Liver (tissue), 9 donors: ENCODE data around the gene CMIP. TPM values are rescaled to one million over a fixed set of nuclear protein-coding genes. Genes with fewer than 3 reads are reported as not detected.

Experiments
- DNase-seq: peaks from one replicate; pipeline ENCODE4 v3.0.0-alpha.2; 2017; ENCODE audit warnings: low spot score
- H3K27ac ChIP-seq, 2 donors: one replicate each; pipeline ENCODE4 v1.7.0; 2013; ENCODE audit warnings: inconsistent platforms in 2 of 2, low read length in 2 of 2, control low read depth in 1 of 2, low read depth in 1 of 2, mild to moderate bottlenecking in 1 of 2
- H3K27me3 ChIP-seq, 4 donors: one replicate each; pipeline versions ENCODE4 v1.6.1 to v1.7.0; 2013; ENCODE audit warnings: low read length in 3 of 4, inconsistent platforms in 1 of 4, mild to moderate bottlenecking in 1 of 4, moderate library complexity in 1 of 4; ENCODE audit not compliant: control insufficient read depth in 4 of 4, insufficient read depth in 4 of 4
- H3K36me3 ChIP-seq, 4 donors: one replicate each; pipeline versions ENCODE4 v1.6.1 to v1.7.0; 2013; ENCODE audit warnings: low read length in 3 of 4, mild to moderate bottlenecking in 3 of 4, low read depth in 1 of 4, moderate library complexity in 1 of 4; ENCODE audit not compliant: control insufficient read depth in 4 of 4, insufficient read depth in 3 of 4
- H3K4me1 ChIP-seq, 4 donors: one replicate each; pipeline versions ENCODE4 v1.6.1 to v1.7.0; 2013; ENCODE audit warnings: low read length in 3 of 4, mild to moderate bottlenecking in 3 of 4, moderate library complexity in 1 of 4; ENCODE audit not compliant: control insufficient read depth in 4 of 4, insufficient read depth in 4 of 4
- H3K4me3 ChIP-seq, 3 donors: one replicate each; pipeline versions ENCODE4 v1.6.1 to v1.7.0; 2013; ENCODE audit warnings: low read length in 3 of 3, control low read depth in 1 of 3, low read depth in 1 of 3, mild to moderate bottlenecking in 1 of 3
- H3K9ac ChIP-seq, 2 donors: one replicate each; pipeline ENCODE4 v1.7.0; 2013; ENCODE audit warnings: low read length in 2 of 2, mild to moderate bottlenecking in 2 of 2, moderate library complexity in 2 of 2, control low read depth in 1 of 2, low read depth in 1 of 2
- H3K9me3 ChIP-seq, 4 donors: one replicate each; pipeline versions ENCODE4 v1.6.1 to v1.7.0; 2013; ENCODE audit warnings: low read length in 3 of 4; ENCODE audit not compliant: control insufficient read depth in 4 of 4
- ATF3 ChIP-seq: IDR thresholded peaks from 2 replicates; pipeline ENCODE4 v1.6.1; 2016; ENCODE audit warnings: antibody characterized with exemption
- CTCF ChIP-seq: fragments of 150-350 bp; IDR thresholded peaks from 2 replicates; pipeline ENCODE4 v1.5.1; 2017; ENCODE audit warnings: improper control_type of control experiment, low read depth, low read length; ENCODE audit not compliant: missing input control
- EGR1 ChIP-seq, 2 donors: IDR thresholded peaks; 2 replicates each; pipeline ENCODE4 v1.6.1; 2016 to 2018; ENCODE audit warnings: antibody characterized with exemption in 2 of 2, low read depth in 2 of 2
- FOXA1 ChIP-seq: IDR thresholded peaks from 2 replicates; pipeline ENCODE4 v1.6.1; 2016; ENCODE audit warnings: antibody characterized with exemption
- FOXA2 ChIP-seq: IDR thresholded peaks from 2 replicates; pipeline ENCODE4 v1.6.1; 2016; ENCODE audit warnings: antibody characterized with exemption
- GABPA ChIP-seq, 2 donors: IDR thresholded peaks in 1 of 2; conservative IDR thresholded peaks in 1 of 2; 2 replicates each; pipeline ENCODE4 v1.6.1; 2016; ENCODE audit warnings: antibody characterized with exemption in 2 of 2, mild to moderate bottlenecking in 1 of 2, moderate library complexity in 1 of 2
- HNF4A ChIP-seq, 2 donors: conservative IDR thresholded peaks; 2 replicates each; pipeline ENCODE4 v1.6.1; 2016; ENCODE audit warnings: antibody characterized with exemption in 2 of 2, mild to moderate bottlenecking in 2 of 2
- HNF4G ChIP-seq: IDR thresholded peaks from 2 replicates; pipeline ENCODE4 v1.6.1; 2016; ENCODE audit warnings: antibody characterized with exemption
- JUND ChIP-seq, 2 donors: IDR thresholded peaks; 2 replicates each; pipeline ENCODE4 v1.6.1; 2016; ENCODE audit warnings: antibody characterized with exemption in 2 of 2
- MAX ChIP-seq: IDR thresholded peaks from 2 replicates; pipeline ENCODE4 v1.6.1; 2016; ENCODE audit warnings: antibody characterized with exemption
- REST ChIP-seq: IDR thresholded peaks from 2 replicates; pipeline ENCODE4 v1.6.1; 2016; ENCODE audit warnings: antibody characterized with exemption, mild to moderate bottlenecking
- RXRA ChIP-seq, 2 donors: IDR thresholded peaks; 2 replicates each; pipeline ENCODE4 v1.6.1; 2017 to 2018; ENCODE audit warnings: antibody characterized with exemption in 2 of 2, mild to moderate bottlenecking in 1 of 2
- SP1 ChIP-seq: IDR thresholded peaks from 2 replicates; pipeline ENCODE4 v1.6.1; 2018; ENCODE audit warnings: antibody characterized with exemption, mild to moderate bottlenecking
- YY1 ChIP-seq: IDR thresholded peaks from 2 replicates; pipeline ENCODE4 v1.6.1; 2016; ENCODE audit warnings: antibody characterized with exemption, mild to moderate bottlenecking
- WGBS: extraction: QIAGEN DNeasy Blood & Tissue Kit; methylation state at CpG from one replicate; pipeline ENCODE4 v1.1.7; 2013; 5-methylcytosine and 5-hydroxymethylcytosine counted together
- polyA plus RNA-seq, 2 donors: library from polyadenylated mRNA; stranded (reverse) in 1 of 2; unstranded in 1 of 2; fragments of 200-250 nt in 1 of 2; fragments of >200 nt in 1 of 2; fragmentation: Nextera tagmentation in 1 of 2; extraction: Ambion mirVana in 1 of 2; gene quantifications; one replicate each; pipeline versions ENCODE4 v1.2.1 to v1.2.3, GENCODE V29; 2013 to 2015
- total RNA-seq, 2 donors: library from RNA; depleted of rRNA; stranded (reverse); fragments of >200 nt; gene quantifications; one replicate each; pipeline ENCODE4 v1.2.3, GENCODE V29; 2014
- donor health status: healthy.
- donor health status: healthy.
- donor health status: healthy.
- donor health status: healthy.
- donor health status: healthy.

The CMIP gene
- total and polyA plus RNA-seq, 4 donors: 1.7 to 15.6 (median 10.1) TPM

GRCh38 chr16:81693744-81694303 is 249.2 kb downstream of the CMIP start:
- 95% methylated on average over 9 of the region's 9 CpGs for WGBS
- TF ChIP-seq RXRA (IDR thresholded peaks at IDR 0.05): no peak
- no peak for TF ChIP-seq JUND (IDR thresholded peaks at IDR 0.05)
- no peak for TF ChIP-seq ATF3
- TF ChIP-seq EGR1 (IDR thresholded peaks at IDR 0.05; ENCODE audit: low read depth in 2 of 2): no peak
- TF ChIP-seq MAX: no peak
- TF ChIP-seq SP1: no peak
- TF ChIP-seq YY1: no peak
- TF ChIP-seq HNF4G: no peak
- no peak for TF ChIP-seq CTCF
- no peak for TF ChIP-seq REST
- no peak for TF ChIP-seq FOXA2
- no peak for TF ChIP-seq FOXA1
- no peak for TF ChIP-seq HNF4A (conservative IDR thresholded peaks at IDR 0.05)
- Histone ChIP-seq H3K4me3 (no peak overlapping the region), H3K9ac (no peak overlapping the region), H3K27ac (no peak overlapping the region), H3K27me3 (no peaks in the 10 kb centered on the region), H3K9me3 (no peaks in the 10 kb centered on the region), H3K4me1 (no peaks in the 10 kb centered on the region), H3K36me3 (peaks cover 15 to 63% (median 24%) of the 10 kb centered on the region in 4 donors)
- no peak for DNase-seq

- Histone ChIP-seq H3K9ac (no peak overlapping the region), H3K9me3 (no peaks in the 10 kb centered on the region), H3K4me1 (no peaks in the 10 kb centered on the region), H3K4me3 (no peak overlapping the region), H3K27ac (no peak overlapping the region), H3K36me3 (peaks cover 15 to 70% (median 26%) of the 10 kb centered on the region in 4 donors), H3K27me3 (no peaks in the 10 kb centered on the region)
- 92% methylated on average over 14 of the region's 14 CpGs for WGBS
- TF ChIP-seq YY1: no peak
- TF ChIP-seq GABPA (IDR thresholded peaks at IDR 0.05 in 1 of 2, conservative IDR thresholded peaks at IDR 0.05 in 1 of 2): no peak
- no peak for TF ChIP-seq FOXA1
- no peak for TF ChIP-seq MAX
- no peak for TF ChIP-seq FOXA2
- no peak for TF ChIP-seq JUND (IDR thresholded peaks at IDR 0.05)
- TF ChIP-seq HNF4A (conservative IDR thresholded peaks at IDR 0.05): no peak
- no peak for DNase-seq
These were observed 250.1 kb downstream of the CMIP start for GRCh38 chr16:81694494-81695280.
